Esophagus muscularis mucosa (tissue), 3 donors: ENCODE measurements around the gene AFAP1L1.

Experiments used
- CTCF ChIP-seq, 3 experiments: fragments of 200-600 bp in 2 of 3; fragments of 450-650 bp in 1 of 3; sonication (generic) in 2 of 3; IDR thresholded peaks; one replicate each; pipeline ENCODE4 v1.5.1; 2017 to 2019; ENCODE audit warnings: antibody characterized with exemption in 3 of 3, mild to moderate bottlenecking in 2 of 3, moderate library complexity in 1 of 3
- POLR2AphosphoS5 ChIP-seq, 2 donors: sonication (generic); formaldehyde crosslinking; IDR thresholded peaks; one replicate each; pipeline ENCODE4 v1.6.1; 2017; ENCODE audit warnings: antibody characterized with exemption in 2 of 2

GRCh38 chr5:149271716-149272563 lies at the start of gene AFAP1L1:
- TF ChIP-seq CTCF (IDR thresholded peaks at IDR 0.05) (no peak), POLR2AphosphoS5 (IDR thresholded peaks at IDR 0.05) (peak; percentile 72 to 76)
